ENCODE results near the gene TRIM47.
"Not testable (repeated sequence)": the region's sequence is repeated elsewhere in the genome, so short reads cannot be mapped to it uniquely, and the experiment has no call there.

TRIM47 gene

GRCh38 chr17:75875182-75875939 is 3.0 kb downstream of the TRIM47 start:
- Histone ChIP-seq H3K9me3 (ENCODE audit: control insufficient read depth, insufficient read depth, low read length) (no peaks in the 10 kb centered on the region), H3K4me3 (ENCODE audit: low read length) (no peak overlapping the region), H3K27me3 (ENCODE audit: control insufficient read depth, insufficient read depth, low read length) (peaks cover 2% of the 10 kb centered on the region; the same call in 1 of the 2 replicates), H3K36me3 (ENCODE audit: control insufficient read depth, insufficient read depth, low read length) (no peaks in the 10 kb centered on the region), H3K27ac (ENCODE audit: low read length) (no peak overlapping the region), H3K4me1 (ENCODE audit: control insufficient read depth, insufficient read depth, low read length) (peaks cover 7% of the 10 kb centered on the region; the same call in 1 of the 2 replicates)
- WGBS (ENCODE audit: insufficient coverage, insufficient read length), result no CpG with 5 or more reads among the region's 18 CpGs
- DNase-seq (ENCODE audit: low read depth, low spot score), result no peak

DNA sequence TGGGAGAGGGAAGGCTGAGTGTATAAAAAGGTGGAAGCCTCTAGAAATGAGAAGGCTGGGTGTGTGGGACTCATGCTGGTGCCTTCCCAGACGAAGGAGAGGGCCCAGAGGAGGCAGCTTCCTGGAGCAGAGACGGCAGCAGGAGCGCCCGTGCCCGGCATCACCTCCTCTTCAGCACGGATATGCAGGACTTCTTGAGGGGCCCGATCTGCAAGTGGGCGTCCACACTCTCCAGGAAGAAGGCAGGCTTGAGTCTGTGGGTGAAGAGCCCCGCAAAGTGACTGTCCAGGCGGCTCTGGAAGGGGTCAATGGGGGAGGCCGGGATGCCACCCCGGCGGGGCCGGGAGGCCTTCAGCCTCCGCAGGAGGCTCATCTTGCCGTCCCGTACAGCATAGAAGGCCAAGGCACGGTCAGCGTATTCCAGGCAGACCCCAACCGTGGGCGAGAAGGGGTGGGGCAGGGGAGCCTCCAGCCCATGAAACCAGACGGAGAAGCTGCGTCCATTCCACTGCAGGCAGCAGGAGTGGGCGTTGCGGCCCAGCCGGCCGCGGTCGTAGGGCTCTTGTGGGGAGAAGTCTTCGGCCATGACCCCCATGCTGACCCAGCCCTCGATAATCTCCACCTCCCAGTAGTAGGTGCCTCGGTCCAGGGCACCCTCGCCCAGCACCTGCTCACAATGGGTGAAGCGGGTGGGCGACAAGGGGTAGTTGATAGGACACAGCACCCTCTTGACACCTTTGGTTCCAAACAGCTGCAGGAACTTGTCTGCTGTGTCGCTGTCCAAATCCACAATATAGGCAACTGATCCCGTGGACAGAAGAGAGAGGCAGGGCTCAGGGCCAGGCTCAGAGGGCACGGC is 3.8 kb downstream of the TRIM47 start:
- Histone ChIP-seq H3K4me3 (ENCODE audit: low read length) (no peak overlapping the region), H3K4me1 (ENCODE audit: control insufficient read depth, insufficient read depth, low read length) (peaks cover 7% of the 10 kb centered on the region; the same call in 1 of the 2 replicates), H3K27me3 (ENCODE audit: control insufficient read depth, insufficient read depth, low read length) (peaks cover 2% of the 10 kb centered on the region; the same call in 1 of the 2 replicates), H3K36me3 (ENCODE audit: control insufficient read depth, insufficient read depth, low read length) (no peaks in the 10 kb centered on the region), H3K9me3 (ENCODE audit: control insufficient read depth, insufficient read depth, low read length) (no peaks in the 10 kb centered on the region), H3K27ac (ENCODE audit: low read length) (no peak overlapping the region)
- WGBS (ENCODE audit: insufficient coverage, insufficient read length), result no CpG with 5 or more reads among the region's 38 CpGs
- DNase-seq (ENCODE audit: low read depth, low spot score), result no peak

- H3K27ac ChIP-seq (ENCODE audit: low read length), result no peak overlapping the region
- no peak for DNase-seq (ENCODE audit: low read depth, low spot score)
- H3K4me3 ChIP-seq (ENCODE audit: low read length), result no peak overlapping the region
- whole genome bisulfite sequencing (ENCODE audit: insufficient coverage, insufficient read length), result no CpG with 5 or more reads among the region's 11 CpGs
- no peaks in the 10 kb centered on the region for H3K9me3 ChIP-seq (ENCODE audit: control insufficient read depth, insufficient read depth, low read length)
- peaks cover 2% of the 10 kb centered on the region; the same call in 1 of the 2 replicates for H3K27me3 ChIP-seq (ENCODE audit: control insufficient read depth, insufficient read depth, low read length)
- no peaks in the 10 kb centered on the region for H3K36me3 ChIP-seq (ENCODE audit: control insufficient read depth, insufficient read depth, low read length)
- H3K4me1 ChIP-seq (ENCODE audit: control insufficient read depth, insufficient read depth, low read length), result peaks cover 7% of the 10 kb centered on the region; the same call in 1 of the 2 replicates
Measured at GRCh38 chr17:75873587-75874322, 4.6 kb downstream of the TRIM47 start.

DNA sequence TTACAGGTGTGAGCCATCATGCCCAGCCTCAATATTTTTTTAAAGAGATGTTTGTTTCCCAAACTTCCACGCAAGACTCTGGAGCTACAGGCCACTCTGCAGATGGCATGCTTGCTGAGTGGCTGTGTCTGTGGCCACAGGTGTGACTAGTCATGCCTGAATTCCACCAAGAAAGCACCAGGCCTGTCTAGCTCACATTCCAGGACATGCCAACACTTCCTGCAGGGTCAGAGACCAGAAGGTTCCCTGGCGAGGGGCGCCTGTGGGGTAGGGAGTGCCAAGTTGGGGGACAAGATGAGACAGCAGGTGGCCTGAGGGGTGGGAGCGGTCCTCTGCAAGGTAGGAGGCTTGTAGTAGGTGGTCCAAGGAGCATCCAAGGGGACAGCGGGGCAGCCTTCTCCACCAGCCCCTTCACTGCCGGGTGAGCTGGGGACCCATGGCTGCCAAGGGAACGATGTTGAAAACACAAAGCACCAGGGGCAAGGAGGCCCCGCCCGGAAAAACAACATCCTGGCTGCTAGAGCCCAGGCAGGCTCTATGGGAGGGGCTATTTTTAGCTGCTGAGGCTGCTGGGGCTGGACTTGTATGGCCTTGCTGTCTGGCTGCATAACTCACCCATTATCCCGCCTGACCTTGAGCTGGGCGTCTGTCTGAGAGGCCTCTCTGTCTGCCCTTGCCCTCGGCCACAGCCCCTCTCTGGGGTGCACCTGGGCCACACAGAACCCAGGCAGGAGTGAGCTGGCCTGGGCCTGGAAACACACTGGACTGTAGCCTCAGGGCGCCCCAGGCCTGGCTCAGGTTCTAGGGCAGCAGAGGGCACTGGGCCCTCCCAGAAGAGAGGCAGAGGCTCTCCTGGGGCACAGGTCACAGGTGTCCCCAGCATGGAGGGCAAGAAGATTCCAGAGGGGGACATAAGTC is 5.7 kb downstream of the TRIM47 start:
- peaks cover 6% of the 10 kb centered on the region; the same call in 1 of the 2 replicates for H3K4me1 ChIP-seq (ENCODE audit: control insufficient read depth, insufficient read depth, low read length)
- WGBS (ENCODE audit: insufficient coverage, insufficient read length), result no CpG with 5 or more reads among the region's 13 CpGs
- H3K27me3 ChIP-seq (ENCODE audit: control insufficient read depth, insufficient read depth, low read length), result peaks cover 2% of the 10 kb centered on the region; the same call in 1 of the 2 replicates
- H3K36me3 ChIP-seq (ENCODE audit: control insufficient read depth, insufficient read depth, low read length), result no peaks in the 10 kb centered on the region
- no peak for DNase-seq (ENCODE audit: low read depth, low spot score)
- H3K4me3 ChIP-seq (ENCODE audit: low read length), result no peak overlapping the region
- no peaks in the 10 kb centered on the region for H3K9me3 ChIP-seq (ENCODE audit: control insufficient read depth, insufficient read depth, low read length)
- no peak overlapping the region for H3K27ac ChIP-seq (ENCODE audit: low read length)

- not testable (repeated sequence) for H3K27me3 ChIP-seq (ENCODE audit: control insufficient read depth, insufficient read depth, low read length); H3K4me1 ChIP-seq (ENCODE audit: control insufficient read depth, insufficient read depth, low read length); H3K9me3 ChIP-seq (ENCODE audit: control insufficient read depth, insufficient read depth, low read length); DNase-seq (ENCODE audit: low read depth, low spot score); H3K27ac ChIP-seq (ENCODE audit: low read length); H3K4me3 ChIP-seq (ENCODE audit: low read length); H3K36me3 ChIP-seq (ENCODE audit: control insufficient read depth, insufficient read depth, low read length)
- WGBS (ENCODE audit: insufficient coverage, insufficient read length), result no CpG with 5 or more reads among the region's 10 CpGs
Measured at GRCh38 chr17:75870228-75870627, 8.2 kb downstream of the TRIM47 start.

DNA sequence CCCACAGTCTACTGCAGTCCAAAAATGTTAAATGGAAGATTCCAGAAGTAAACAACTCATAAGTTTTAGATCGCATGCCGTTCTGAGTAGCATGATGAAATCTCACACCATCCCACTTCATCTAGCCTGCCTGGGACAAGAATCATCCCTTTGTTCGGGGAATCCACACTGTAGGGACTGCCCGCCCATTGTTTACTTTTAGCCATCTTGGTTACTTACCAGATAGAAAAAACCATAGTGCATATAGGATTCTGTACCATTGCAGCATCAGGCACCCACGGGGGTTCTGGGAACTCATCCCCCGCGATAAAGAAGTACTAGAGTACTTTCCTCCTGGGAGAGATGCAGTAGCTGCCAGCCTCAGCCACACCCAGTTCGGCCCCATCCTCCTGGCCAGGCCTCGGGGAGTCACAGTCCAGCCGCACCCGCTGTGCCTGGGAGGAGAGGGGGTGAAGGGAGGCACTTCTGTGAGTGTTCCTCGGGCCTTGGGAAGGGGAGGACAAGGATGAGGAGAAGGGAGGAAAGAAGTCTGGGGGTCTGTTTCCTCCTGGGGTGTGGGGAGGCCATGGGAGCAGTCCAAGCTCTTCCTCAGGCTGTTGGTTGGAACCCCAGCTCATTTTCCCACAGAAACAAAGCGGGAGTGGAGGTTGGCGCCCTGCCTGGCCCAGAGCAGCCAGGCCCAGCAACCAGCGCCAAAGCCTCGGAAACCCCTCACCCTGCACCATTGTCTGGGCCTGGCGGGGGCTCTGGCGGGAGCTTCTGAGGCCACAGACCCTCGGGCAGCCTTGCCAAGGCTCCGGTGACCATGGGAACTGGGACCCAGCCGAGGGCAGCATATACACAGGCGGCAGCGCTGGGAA is 8.9 kb downstream of the TRIM47 start:
- no peaks in the 10 kb centered on the region for H3K27me3 ChIP-seq (ENCODE audit: control insufficient read depth, insufficient read depth, low read length)
- no peaks in the 10 kb centered on the region for H3K9me3 ChIP-seq (ENCODE audit: control insufficient read depth, insufficient read depth, low read length)
- peaks cover 2% of the 10 kb centered on the region for H3K4me1 ChIP-seq (ENCODE audit: control insufficient read depth, insufficient read depth, low read length)
- no peak overlapping the region for H3K27ac ChIP-seq (ENCODE audit: low read length)
- H3K4me3 ChIP-seq (ENCODE audit: low read length), result no peak overlapping the region
- no peaks in the 10 kb centered on the region for H3K36me3 ChIP-seq (ENCODE audit: control insufficient read depth, insufficient read depth, low read length)
- DNase-seq (ENCODE audit: low read depth, low spot score), result no peak
- no CpG with 5 or more reads among the region's 23 CpGs for WGBS (ENCODE audit: insufficient coverage, insufficient read length)

DNA sequence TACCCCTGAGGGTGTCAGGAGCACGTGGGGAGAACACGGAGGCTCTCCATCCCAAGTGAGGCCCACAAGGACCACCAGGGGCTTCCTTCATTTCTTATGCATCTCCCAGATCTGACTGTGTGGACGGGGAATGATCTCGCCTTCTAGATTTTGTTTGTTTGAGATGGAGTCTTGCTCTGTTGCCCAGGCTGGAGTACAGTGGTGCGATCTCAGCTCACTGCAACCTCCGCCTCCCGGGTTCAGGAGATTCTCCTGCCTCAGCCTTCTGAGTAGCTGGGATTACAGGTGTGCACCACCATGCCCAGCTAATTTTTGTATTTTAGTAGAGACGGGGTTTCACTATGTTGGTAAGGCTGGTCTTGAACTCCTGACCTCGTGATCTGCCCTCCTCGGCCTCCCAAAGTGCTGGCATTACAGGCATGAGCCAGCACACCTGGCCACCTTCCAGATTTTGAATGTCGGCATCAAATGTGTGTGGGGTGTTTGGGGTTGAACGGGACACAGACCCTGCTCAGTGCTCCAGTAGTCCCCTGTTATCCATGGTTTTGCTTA is 9.6 kb downstream of the TRIM47 start:
- no CpG with 5 or more reads among the region's 12 CpGs for WGBS (ENCODE audit: insufficient coverage, insufficient read length)
- not testable (repeated sequence) for H3K9me3 ChIP-seq (ENCODE audit: control insufficient read depth, insufficient read depth, low read length); H3K4me1 ChIP-seq (ENCODE audit: control insufficient read depth, insufficient read depth, low read length); H3K27ac ChIP-seq (ENCODE audit: low read length); H3K36me3 ChIP-seq (ENCODE audit: control insufficient read depth, insufficient read depth, low read length); H3K27me3 ChIP-seq (ENCODE audit: control insufficient read depth, insufficient read depth, low read length); H3K4me3 ChIP-seq (ENCODE audit: low read length); DNase-seq (ENCODE audit: low read depth, low spot score)

DNA sequence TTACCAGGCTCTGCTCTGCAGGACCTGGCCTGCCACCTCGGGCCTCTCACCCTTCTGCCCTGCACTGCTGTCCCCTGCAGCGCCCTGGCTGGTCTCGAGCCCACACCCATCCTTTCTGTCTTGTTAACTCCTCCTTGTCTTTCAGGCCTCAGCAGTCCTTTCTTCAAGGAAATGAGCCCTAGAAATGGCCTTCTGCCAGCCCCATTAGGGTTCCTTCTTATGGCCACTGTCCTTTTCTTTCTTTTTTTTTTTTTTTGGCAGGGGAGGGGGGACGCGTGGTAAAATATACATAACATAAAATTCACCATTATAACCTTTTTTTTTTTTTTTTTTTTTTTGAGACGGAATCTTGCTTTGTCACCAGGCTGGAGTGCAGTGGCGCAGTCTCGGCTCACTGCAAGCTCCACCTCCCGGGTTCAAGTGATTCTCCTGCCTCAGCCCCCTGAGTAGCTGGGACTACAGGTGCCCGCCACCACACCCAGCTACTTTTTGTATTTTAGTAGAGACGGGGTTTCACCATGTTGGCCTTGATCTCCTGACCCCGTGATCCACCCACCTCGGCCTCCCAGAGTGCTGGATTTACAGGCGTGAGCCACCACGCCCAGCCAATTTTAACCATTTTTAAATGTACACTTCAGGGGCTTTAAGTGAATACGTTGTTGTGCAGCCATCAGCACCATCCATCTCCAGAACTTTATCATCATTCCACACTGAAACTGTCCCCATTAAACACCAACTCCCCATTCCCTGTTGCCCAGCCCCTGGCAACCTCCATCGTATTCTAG is 12.8 kb downstream of the TRIM47 start:
- not testable (repeated sequence) for H3K36me3 ChIP-seq (ENCODE audit: control insufficient read depth, insufficient read depth, low read length); H3K9me3 ChIP-seq (ENCODE audit: control insufficient read depth, insufficient read depth, low read length); H3K4me1 ChIP-seq (ENCODE audit: control insufficient read depth, insufficient read depth, low read length); H3K4me3 ChIP-seq (ENCODE audit: low read length); H3K27ac ChIP-seq (ENCODE audit: low read length); DNase-seq (ENCODE audit: low read depth, low spot score); H3K27me3 ChIP-seq (ENCODE audit: control insufficient read depth, insufficient read depth, low read length)
- no CpG with 5 or more reads among the region's 17 CpGs for WGBS (ENCODE audit: insufficient coverage, insufficient read length)

Data from iPS DF 6.9 (cell line).